ENCODE results near the gene BAAT.

BAAT gene

DNA sequence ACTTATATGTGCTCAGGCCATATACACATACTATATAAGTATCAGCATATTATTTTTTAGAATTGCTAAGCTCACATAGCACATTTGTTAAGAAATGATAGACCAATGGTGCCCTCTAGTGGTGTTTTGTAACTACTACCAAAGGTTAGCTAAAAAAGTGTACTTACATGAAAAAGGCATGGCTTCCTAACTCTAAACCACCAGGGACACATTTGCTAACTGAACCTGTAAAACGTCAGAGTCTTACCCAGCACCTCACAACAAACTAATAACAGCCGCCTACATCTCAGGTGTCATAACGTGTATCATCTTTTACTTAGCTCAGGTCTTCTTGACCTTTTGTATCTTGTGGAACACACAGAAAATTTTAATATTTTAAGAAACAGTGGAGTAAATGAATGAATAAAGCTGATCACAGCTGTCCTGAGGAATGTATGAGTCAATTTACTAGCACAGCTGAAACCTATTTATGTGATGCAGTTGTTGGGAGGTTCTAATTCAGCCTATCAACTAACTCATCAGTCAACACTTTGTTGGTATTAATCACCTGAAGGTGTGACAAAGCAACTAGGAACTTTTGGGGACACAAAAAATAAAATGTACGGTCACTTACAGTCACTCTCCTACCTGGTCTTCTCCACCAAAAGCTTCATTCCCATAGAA is 72.9 kb downstream of the BAAT start:
- no peak for DNase-seq

DNA sequence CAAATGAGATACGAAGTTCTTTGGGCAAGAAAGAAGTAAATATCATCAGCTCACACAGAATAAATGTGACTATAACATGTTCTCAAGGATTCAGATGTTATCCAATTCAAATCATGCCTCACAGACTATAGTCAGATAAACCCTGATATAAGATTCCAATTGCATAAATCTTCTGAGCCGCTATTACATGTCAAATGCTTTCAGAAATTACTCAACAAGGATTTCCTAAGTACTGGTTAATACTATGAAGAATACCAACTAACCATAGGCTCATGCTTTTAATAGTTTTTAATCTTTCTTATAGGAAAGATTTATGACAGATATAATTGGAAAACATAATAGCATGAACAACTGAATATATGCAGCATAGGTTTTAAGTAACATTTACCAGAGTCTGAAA is 73.6 kb downstream of the BAAT start:
- DNase-seq, result no peak
